Measurements from ENCODE around the gene DAGLB. TPM values are rescaled to one million over a fixed set of nuclear protein-coding genes. Genes with fewer than 3 reads are reported as not detected.
A peak's percentile ranks its signal among the peaks of the same experiment; 100 is the strongest.

The DAGLB gene
- total and polyA plus RNA-seq, 11 donors = 4.1 to 17.2 (median 7.4) TPM

DNA sequence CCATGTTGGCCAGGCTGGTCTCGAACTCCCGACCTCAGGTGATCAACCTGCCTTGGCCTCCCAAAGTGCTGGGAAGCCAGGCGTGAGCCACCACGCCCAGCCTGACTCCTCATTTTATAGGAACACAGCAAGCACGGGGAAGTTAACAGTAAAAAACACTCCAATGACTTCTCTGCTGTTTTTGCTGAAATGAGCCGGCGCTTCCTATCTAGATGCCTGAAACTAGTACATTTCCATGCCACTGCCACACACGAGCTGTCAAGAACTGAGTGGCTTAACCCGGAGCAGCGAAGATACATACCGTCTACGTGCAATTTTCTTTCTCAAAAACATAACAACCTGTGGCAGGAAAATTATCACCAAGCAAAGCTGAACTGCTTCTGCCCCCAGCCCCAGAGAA, 16.8 kb downstream of the DAGLB start:
- H3K27me3 ChIP-seq = no peaks in the 10 kb centered on the region
- H3K36me3 ChIP-seq = peaks cover 0 to 75% (median 57%) of the 10 kb centered on the region in 9 donors
- 91 to 96% (median 95%) methylated on average over 12 of the region's 12 CpGs for WGBS, 4 donors
- peak overlapping the region in 1 of 12 donors; percentile 39 for H3K27ac ChIP-seq
- no peak overlapping the region for H3K4me3 ChIP-seq
- peaks cover 0 to 54% (median 8%) of the 10 kb centered on the region in 12 donors for H3K4me1 ChIP-seq
- no peak for ATAC-seq
- no peaks in the 10 kb centered on the region for H3K9me3 ChIP-seq
- intact Hi-C loops (cut with DNase I) = loop anchor here in 6 of 10 donors (5.0 to 10.0 kb wide), 5 partner anchors 34 to 436 kb away; no protein-coding TSS in a partner anchor
- TF ChIP-seq, protein P1, sequence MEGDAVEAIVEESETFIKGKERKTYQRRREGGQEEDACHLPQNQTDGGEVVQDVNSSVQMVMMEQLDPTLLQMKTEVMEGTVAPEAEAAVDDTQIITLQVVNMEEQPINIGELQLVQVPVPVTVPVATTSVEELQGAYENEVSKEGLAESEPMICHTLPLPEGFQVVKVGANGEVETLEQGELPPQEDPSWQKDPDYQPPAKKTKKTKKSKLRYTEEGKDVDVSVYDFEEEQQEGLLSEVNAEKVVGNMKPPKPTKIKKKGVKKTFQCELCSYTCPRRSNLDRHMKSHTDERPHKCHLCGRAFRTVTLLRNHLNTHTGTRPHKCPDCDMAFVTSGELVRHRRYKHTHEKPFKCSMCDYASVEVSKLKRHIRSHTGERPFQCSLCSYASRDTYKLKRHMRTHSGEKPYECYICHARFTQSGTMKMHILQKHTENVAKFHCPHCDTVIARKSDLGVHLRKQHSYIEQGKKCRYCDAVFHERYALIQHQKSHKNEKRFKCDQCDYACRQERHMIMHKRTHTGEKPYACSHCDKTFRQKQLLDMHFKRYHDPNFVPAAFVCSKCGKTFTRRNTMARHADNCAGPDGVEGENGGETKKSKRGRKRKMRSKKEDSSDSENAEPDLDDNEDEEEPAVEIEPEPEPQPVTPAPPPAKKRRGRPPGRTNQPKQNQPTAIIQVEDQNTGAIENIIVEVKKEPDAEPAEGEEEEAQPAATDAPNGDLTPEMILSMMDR (IDR thresholded peaks at IDR 0.05) = no peak
- TF ChIP-seq POLR2A (IDR thresholded peaks at IDR 0.05) = no peak
- no peak for DNase-seq

GRCh38 chr7:6430271-6430940, 17.3 kb downstream of the DAGLB start:
- ATAC-seq (no peak), DNase-seq (no peak)
- intact Hi-C loops (cut with DNase I) = loop anchor here in 6 of 10 donors (5.0 to 10.0 kb wide), 5 partner anchors 33 to 436 kb away; no protein-coding TSS in a partner anchor
- Histone ChIP-seq H3K27ac (peak overlapping the region in 1 of 12 donors; percentile 39), H3K4me3 (no peak overlapping the region), H3K36me3 (peaks cover 0 to 81% (median 62%) of the 10 kb centered on the region in 9 donors), H3K9me3 (no peaks in the 10 kb centered on the region), H3K4me1 (peaks cover 0 to 50% (median 3%) of the 10 kb centered on the region in 12 donors), H3K27me3 (no peaks in the 10 kb centered on the region)
- WGBS, 4 donors = 89 to 93% (median 91%) methylated on average over 10 of the region's 10 CpGs
- TF ChIP-seq POLR2A (IDR thresholded peaks at IDR 0.05) = no peak
- TF ChIP-seq, protein P1 (IDR thresholded peaks at IDR 0.05) = no peak

- no peaks in the 10 kb centered on the region for H3K9me3 ChIP-seq
- no peak overlapping the region for H3K4me3 ChIP-seq
- no peak for TF ChIP-seq POLR2A (IDR thresholded peaks at IDR 0.05)
- TF ChIP-seq, protein P1 (IDR thresholded peaks at IDR 0.05) = no peak
- H3K36me3 ChIP-seq = peaks cover 0 to 89% (median 59%) of the 10 kb centered on the region in 9 donors
- H3K27me3 ChIP-seq = no peaks in the 10 kb centered on the region
- intact Hi-C loops (cut with DNase I) = no loop called here
- 89 to 97% (median 93%) methylated on average over 15 of the region's 15 CpGs for WGBS, 4 donors
- DNase-seq = no peak
- peaks cover 0 to 36% (median 0%) of the 10 kb centered on the region in 12 donors for H3K4me1 ChIP-seq
- no peak for ATAC-seq
- no peak overlapping the region for H3K27ac ChIP-seq
Observed at GRCh38 chr7:6425948-6426347, 21.8 kb downstream of the DAGLB start.

DNA sequence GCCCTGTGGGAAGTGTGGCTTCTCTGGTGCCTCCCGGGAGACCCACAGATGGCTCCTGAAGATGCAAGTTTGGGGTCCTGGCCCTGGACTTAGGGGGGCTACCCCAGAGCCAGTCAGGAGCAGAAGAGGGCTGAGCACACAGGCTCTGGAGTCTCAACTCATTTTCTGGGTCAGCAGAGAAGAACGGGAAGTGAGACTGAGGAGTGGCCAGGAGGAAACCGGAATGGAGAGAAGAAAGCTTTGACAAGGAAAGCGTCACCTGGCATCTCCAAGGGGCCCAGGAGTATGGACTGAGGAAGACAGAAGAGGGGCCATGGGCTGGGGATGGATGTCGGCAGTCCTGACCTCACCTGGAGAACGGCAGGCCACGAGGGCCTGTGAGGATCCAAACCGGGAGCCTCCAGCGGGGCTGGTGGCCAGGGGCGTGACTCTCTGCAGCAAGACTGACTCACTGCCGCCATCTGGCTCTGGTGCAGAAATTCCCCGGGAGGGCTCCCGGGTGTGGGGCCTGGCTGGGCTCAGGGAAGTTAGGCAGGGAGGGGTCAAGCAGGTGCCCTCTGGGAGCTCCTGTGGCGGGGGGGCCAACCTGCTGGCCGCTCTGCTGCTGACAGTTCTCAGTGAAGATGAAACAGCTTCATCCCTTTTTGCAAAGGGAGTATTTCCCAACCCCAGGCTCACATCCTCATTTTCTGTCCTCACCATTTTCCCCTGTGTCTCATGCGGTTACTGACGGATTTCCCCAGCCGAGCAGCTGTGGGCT, 23.6 kb downstream of the DAGLB start:
- intact Hi-C loops (cut with DNase I) = loop anchor here in 1 of 10 donors (5.0 kb wide), 1 partner anchor 72 kb away; no protein-coding TSS in a partner anchor
- TF ChIP-seq, protein P1 (IDR thresholded peaks at IDR 0.05) = no peak
- no peak for TF ChIP-seq POLR2A (IDR thresholded peaks at IDR 0.05)
- whole genome bisulfite sequencing, 4 donors = 81 to 91% (median 81%) methylated on average over 17 to 18 of the region's 18 CpGs
- Histone ChIP-seq H3K36me3 (peaks cover 0 to 88% (median 61%) of the 10 kb centered on the region in 9 donors), H3K27me3 (no peaks in the 10 kb centered on the region), H3K27ac (peak overlapping the region in 8 of 12 donors; percentile 27 to 89 (median 40)), H3K4me3 (peak overlapping the region in 1 of 12 donors; percentile 6), H3K9me3 (no peaks in the 10 kb centered on the region), H3K4me1 (peaks cover 0 to 28% (median 0%) of the 10 kb centered on the region in 12 donors)
- ATAC-seq (peak in 3 of 4 donors; percentile 35 to 53 (median 50)), DNase-seq (peak in 4 of 5 donors; percentile 37 to 73 (median 42))
